ENCODE results near the gene CEP104. TPM values are rescaled to one million over a fixed set of nuclear protein-coding genes. Genes with fewer than 3 reads are reported as not detected.

The CEP104 gene
- total RNA-seq, 1 experiment from 2014 or later, result 35.6 TPM

- no peak for DNase-seq
- H3K27me3 ChIP-seq (replicated peaks; ENCODE audit: control insufficient read depth, insufficient read depth, low read length), result no peaks in the 10 kb centered on the region
- no peaks in the 10 kb centered on the region for H3K9me3 ChIP-seq
- Mint-ChIP-seq H3K27me3 (ENCODE audit: insufficient read depth, unreplicated experiment) (no peaks in the 10 kb centered on the region), H3K36me3 (ENCODE audit: insufficient read depth, unreplicated experiment) (peaks cover 10% of the 10 kb centered on the region), H3K27ac (ENCODE audit: unreplicated experiment) (no peak overlapping the region), H3K4me3 (ENCODE audit: unreplicated experiment) (no peak overlapping the region), H3K9me3 (ENCODE audit: unreplicated experiment) (no peaks in the 10 kb centered on the region), H3K4me1 (ENCODE audit: low read depth, unreplicated experiment) (no peaks in the 10 kb centered on the region)
- TF ChIP-seq CTCF (IDR thresholded peaks at IDR 0.05; ENCODE audit: insufficient read depth in 1 of 2, low read depth in 1 of 2, low read length in 1 of 2, severe bottlenecking in 1 of 2, unreplicated experiment in 1 of 2), result no peak
- no peaks in the 10 kb centered on the region for H3K4me1 ChIP-seq
- H3K4me3 ChIP-seq (ENCODE audit: low read depth, low read length), result no peak overlapping the region
- ChIA-PET CTCF (no interaction called here), POLR2A (no interaction called here)
- BruUV-seq (replicated peaks), result no TSS peak
- H3K36me3 ChIP-seq (ENCODE audit: control insufficient read depth, insufficient read depth, low read length), result no peaks in the 10 kb centered on the region
- intact Hi-C loops (cut with micrococcal nuclease; ENCODE audit: unreplicated experiment), result no loop called here
These were observed 39.8 kb downstream of the CEP104 start for GRCh38 chr1:3817138-3817740.

GRCh38 chr1:3816331-3817137 lies 40.5 kb downstream of the CEP104 start:
- no TSS peak for BruUV-seq (replicated peaks)
- POLR2A ChIA-PET, result no interaction called here

More at GRCh38 chr1:3816331-3817137, 40.5 kb downstream of the CEP104 start:
- Mint-ChIP-seq H3K4me3 (ENCODE audit: unreplicated experiment) (no peak overlapping the region), H3K27ac (ENCODE audit: unreplicated experiment) (no peak overlapping the region), H3K36me3 (ENCODE audit: insufficient read depth, unreplicated experiment) (peaks cover 6% of the 10 kb centered on the region), H3K4me1 (ENCODE audit: low read depth, unreplicated experiment) (no peaks in the 10 kb centered on the region), H3K27me3 (ENCODE audit: insufficient read depth, unreplicated experiment) (no peaks in the 10 kb centered on the region), H3K9me3 (ENCODE audit: unreplicated experiment) (no peaks in the 10 kb centered on the region)
- CTCF ChIA-PET, result no interaction called here
- Histone ChIP-seq H3K27me3 (replicated peaks; ENCODE audit: control insufficient read depth, insufficient read depth, low read length) (no peaks in the 10 kb centered on the region), H3K4me3 (ENCODE audit: low read depth, low read length) (no peak overlapping the region), H3K36me3 (ENCODE audit: control insufficient read depth, insufficient read depth, low read length) (no peaks in the 10 kb centered on the region), H3K9me3 (no peaks in the 10 kb centered on the region), H3K4me1 (no peaks in the 10 kb centered on the region)
- DNase-seq, result no peak
- intact Hi-C loops (cut with micrococcal nuclease; ENCODE audit: unreplicated experiment), result no loop called here
- TF ChIP-seq CTCF (IDR thresholded peaks at IDR 0.05; ENCODE audit: insufficient read depth in 1 of 2, low read depth in 1 of 2, low read length in 1 of 2, severe bottlenecking in 1 of 2, unreplicated experiment in 1 of 2), result no peak
